Type B pancreatic cell (in vitro differentiated cells): ENCODE results near the gene CCDC126. TPM values are rescaled to one million over a fixed set of nuclear protein-coding genes. Genes with fewer than 3 reads are reported as not detected.
A peak's percentile ranks its signal among the peaks of the same experiment; 100 is the strongest.
"Not testable (repeated sequence)": the region's sequence is repeated elsewhere in the genome, so short reads cannot be mapped to it uniquely, and the experiment has no call there.

Experiments
- DNase-seq: peaks from one replicate; pipeline ENCODE4 v3.0.0; 2021; ENCODE audit warnings: mixed read lengths; ENCODE audit not compliant: unreplicated experiment; ENCODE audit errors: extremely low spot score
- H3K27ac Mint-ChIP-seq: 2 replicates; pipeline ENCODE4 v1.8.0; 2021; ENCODE audit warnings: mild to moderate bottlenecking, mixed read lengths
- H3K27me3 Mint-ChIP-seq: 2 replicates; pipeline ENCODE4 v1.8.0; 2021; ENCODE audit warnings: mixed read lengths
- H3K36me3 Mint-ChIP-seq: 2 replicates; pipeline ENCODE4 v1.8.0; 2021; ENCODE audit warnings: mixed read lengths
- H3K4me1 Mint-ChIP-seq: one replicate; pipeline ENCODE4 v1.8.0; 2021; ENCODE audit warnings: mixed read lengths; ENCODE audit not compliant: unreplicated experiment
- H3K4me3 Mint-ChIP-seq: 2 replicates; pipeline ENCODE4 v1.8.0; 2021; ENCODE audit warnings: mild to moderate bottlenecking, mixed read lengths
- H3K9me3 Mint-ChIP-seq: 2 replicates; pipeline ENCODE4 v1.8.0; 2021; ENCODE audit warnings: mixed read lengths
- total RNA-seq: library from RNA; stranded (reverse); gene quantifications from 2 replicates; pipeline ENCODE4 v1.2.1, GENCODE V29; 2021; ENCODE audit warnings: low replicate concordance
- TF ChIP-seq, protein P1 (sequence below): fragments of 200-600 bp; sonication (generic); conservative IDR thresholded peaks from 2 replicates; pipeline ENCODE4 v1.5.0; 2021; ENCODE audit warnings: antibody characterized with exemption, mild to moderate bottlenecking

CCDC126 gene
- total RNA-seq, 1 donor from 2014 or later = 11.1 TPM

DNA sequence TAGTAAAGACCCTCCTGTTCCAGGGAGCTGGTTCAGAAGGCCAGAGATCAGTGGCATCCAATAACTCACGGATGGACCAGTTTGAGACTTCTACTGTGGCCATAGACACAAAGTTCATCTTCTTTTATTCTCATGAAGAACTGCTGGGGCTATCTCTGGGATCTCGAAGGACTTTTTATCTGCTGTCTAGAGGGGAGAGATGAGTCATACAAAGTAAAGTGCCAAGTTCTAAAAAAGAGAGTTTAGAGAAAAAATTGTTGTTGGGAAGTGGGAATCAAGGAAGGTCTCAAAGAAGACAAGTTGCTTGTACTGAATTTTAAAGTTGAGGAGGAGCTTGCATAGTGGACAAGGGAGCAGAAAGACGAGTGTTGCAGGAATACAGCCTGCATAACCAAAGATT, 74.9 kb downstream of the CCDC126 start:
- Mint-ChIP-seq H3K27ac (no peak overlapping the region), H3K36me3 (no peaks in the 10 kb centered on the region), H3K4me3 (no peak overlapping the region), H3K4me1 (no peaks in the 10 kb centered on the region), H3K27me3 (no peaks in the 10 kb centered on the region), H3K9me3 (no peaks in the 10 kb centered on the region)
- TF ChIP-seq, protein P1, sequence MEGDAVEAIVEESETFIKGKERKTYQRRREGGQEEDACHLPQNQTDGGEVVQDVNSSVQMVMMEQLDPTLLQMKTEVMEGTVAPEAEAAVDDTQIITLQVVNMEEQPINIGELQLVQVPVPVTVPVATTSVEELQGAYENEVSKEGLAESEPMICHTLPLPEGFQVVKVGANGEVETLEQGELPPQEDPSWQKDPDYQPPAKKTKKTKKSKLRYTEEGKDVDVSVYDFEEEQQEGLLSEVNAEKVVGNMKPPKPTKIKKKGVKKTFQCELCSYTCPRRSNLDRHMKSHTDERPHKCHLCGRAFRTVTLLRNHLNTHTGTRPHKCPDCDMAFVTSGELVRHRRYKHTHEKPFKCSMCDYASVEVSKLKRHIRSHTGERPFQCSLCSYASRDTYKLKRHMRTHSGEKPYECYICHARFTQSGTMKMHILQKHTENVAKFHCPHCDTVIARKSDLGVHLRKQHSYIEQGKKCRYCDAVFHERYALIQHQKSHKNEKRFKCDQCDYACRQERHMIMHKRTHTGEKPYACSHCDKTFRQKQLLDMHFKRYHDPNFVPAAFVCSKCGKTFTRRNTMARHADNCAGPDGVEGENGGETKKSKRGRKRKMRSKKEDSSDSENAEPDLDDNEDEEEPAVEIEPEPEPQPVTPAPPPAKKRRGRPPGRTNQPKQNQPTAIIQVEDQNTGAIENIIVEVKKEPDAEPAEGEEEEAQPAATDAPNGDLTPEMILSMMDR = no peak
- no peak for DNase-seq

DNA sequence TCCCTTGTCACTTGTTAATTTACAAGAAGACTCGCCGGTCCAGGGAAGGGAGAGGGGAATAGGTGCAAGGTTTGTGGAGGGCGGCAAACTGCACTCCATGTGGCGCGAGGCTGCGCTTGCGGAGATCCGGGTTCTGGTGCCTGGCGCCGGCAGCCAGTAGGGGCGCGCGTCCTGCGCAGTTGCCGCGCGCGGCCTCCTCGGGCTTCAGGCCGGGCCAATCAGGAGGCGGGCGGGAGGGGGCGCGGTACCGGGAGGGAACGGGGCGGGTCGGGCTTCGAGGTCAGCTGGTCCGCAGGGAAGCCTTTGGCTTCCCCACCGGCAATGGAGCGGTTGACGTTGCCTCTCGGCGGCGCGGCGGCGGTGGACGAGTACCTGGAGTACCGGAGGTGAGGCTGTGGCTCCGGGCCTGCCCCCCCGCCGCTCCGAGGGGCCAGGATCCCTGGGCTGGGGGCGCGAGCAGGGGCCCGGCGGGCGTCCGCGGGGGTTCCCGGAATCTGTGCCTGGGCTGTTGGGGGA, 82.8 kb downstream of the CCDC126 start, which contains the start of gene FAM221A:
TSS of gene FAM221A (plus strand) at position 302 of the 516 bp plus-strand sequence. CDS start at position 322, 20 bp downstream.
- TF ChIP-seq, protein P1 = peak; percentile 77
- Mint-ChIP-seq H3K4me3 (peak within 1 kb of the TSS; percentile 93), H3K27ac (peak within 1 kb of the TSS; percentile 77), H3K27me3 (no peaks in the 10 kb centered on the region), H3K36me3 (no peaks in the 10 kb centered on the region), H3K4me1 (no peaks in the 10 kb centered on the region), H3K9me3 (no peaks in the 10 kb centered on the region)
- DNase-seq = peak; percentile 84

DNA sequence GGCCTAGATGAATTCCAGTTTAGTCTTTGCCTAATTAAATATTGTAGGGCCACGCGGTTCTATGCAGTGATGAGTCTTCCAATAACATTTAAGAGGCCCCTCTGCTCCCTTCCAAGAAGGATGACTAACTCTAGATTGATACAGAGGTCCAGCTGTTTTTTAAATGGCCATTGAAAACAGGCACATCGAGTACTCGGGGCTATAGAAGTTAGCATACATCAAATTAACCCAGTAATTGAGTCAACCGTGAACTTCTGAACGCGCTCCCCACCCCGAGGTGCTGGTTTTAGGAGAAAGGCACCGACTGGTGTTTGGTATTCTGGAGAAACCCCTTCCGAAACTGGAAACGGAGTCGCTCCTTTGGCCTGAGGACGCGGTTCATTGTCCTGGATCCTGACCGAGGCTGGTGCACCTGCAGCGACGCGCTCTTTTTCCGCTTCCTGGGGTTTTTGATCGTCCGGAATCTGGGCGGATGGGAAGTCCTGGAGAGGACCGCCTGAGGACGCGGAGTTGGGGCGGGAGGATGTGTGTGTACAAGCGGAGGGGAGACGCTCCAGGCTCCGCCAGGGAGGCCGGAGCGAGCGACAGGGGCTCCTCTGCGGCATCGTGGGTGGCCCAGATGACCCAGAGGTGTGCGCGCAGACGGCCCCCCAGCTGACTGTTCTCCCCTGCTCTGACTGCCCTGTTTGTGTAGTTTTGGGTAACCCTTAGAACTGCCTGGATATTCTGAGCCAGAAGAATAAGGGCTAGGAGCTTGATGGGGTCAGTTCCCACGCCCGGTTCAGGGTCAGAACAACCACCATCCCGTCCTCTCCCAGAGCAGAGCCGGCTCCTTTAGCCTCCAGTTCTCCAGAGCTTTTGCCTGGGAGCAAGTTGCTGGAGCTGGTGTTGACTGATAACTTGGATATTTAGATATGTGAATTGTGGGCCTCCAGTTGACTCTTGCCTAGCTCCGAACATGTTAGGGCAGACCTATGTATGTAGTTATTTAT, 83.5 kb downstream of the CCDC126 start:
- no peaks in the 10 kb centered on the region for H3K9me3 Mint-ChIP-seq
- H3K27me3 Mint-ChIP-seq = no peaks in the 10 kb centered on the region
- TF ChIP-seq, protein P1 = no peak
- peak overlapping the region; percentile 77 for H3K27ac Mint-ChIP-seq
- H3K36me3 Mint-ChIP-seq = no peaks in the 10 kb centered on the region
- H3K4me3 Mint-ChIP-seq = peak overlapping the region; percentile 93
- no peak for DNase-seq
- peaks cover 3% of the 10 kb centered on the region for H3K4me1 Mint-ChIP-seq

DNA sequence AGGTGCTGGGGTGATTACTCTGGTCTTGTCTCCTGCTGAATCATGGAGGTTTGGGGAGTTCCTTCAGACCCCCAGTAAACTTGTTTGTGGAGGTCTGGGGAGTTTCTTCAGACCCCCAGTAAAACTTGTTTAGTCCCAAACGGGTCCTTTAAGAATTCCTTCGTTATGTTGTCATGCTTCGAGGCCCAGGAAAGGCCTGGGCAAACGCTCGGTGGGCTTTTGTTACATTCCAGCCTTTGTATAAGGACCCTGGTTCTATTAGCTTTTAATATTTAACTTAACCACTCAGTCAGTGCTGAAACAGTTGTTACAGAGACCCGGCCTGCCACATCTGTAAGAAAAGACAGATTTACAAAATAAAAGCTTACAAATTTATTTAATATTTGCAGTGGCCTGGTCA, 86.9 kb downstream of the CCDC126 start:
- not testable (repeated sequence) for H3K9me3 Mint-ChIP-seq, H3K27me3 Mint-ChIP-seq, DNase-seq, H3K4me1 Mint-ChIP-seq, H3K36me3 Mint-ChIP-seq
- Mint-ChIP-seq H3K27ac (peak overlapping the region; percentile 58), H3K4me3 (peak overlapping the region; percentile 54)

DNA sequence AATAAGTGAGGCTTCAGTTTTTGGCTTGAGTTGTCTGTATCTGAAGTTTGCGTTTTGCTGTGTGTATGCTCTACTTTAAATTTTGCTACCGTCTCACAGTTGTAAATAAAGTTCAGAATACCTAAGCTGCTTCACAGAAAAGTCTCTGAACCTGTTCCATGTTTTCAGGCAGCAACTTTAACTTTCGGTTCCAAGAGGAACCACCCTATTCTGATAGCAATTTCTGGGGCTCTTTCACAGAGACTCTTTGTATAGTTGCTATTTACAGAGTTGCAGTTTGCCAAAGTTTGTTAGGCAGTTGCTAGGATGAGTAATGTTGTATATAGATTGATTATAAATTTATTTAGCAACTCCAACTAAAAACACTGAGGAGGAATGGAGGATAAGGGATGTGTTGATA, 88.5 kb downstream of the CCDC126 start:
- no peak overlapping the region for H3K4me3 Mint-ChIP-seq
- no peaks in the 10 kb centered on the region for H3K9me3 Mint-ChIP-seq
- TF ChIP-seq, protein P1 = no peak
- no peak for DNase-seq
- no peak overlapping the region for H3K27ac Mint-ChIP-seq
- H3K36me3 Mint-ChIP-seq = peaks cover 3% of the 10 kb centered on the region
- H3K27me3 Mint-ChIP-seq = no peaks in the 10 kb centered on the region
- peaks cover 3% of the 10 kb centered on the region for H3K4me1 Mint-ChIP-seq

DNA sequence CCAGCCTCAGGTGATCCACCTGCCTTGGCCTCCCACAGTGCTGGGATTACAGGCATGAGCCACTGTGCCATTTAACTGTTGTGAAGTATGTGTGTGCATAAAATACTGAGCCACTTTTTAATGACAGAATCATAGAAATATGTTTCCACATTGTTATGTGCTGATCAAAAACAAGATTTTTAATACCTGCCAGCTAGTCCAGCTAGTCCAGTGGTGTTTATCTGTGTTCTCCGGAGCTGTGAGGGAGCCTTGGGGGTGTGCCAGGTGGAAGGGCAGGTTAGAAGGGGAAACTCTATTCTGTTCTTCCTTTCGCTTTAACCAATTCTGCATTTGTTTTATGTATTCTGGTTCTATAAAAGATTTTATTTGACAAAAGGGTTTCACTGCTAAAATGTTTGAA, 89.8 kb downstream of the CCDC126 start:
- DNase-seq = no peak
- Mint-ChIP-seq H3K36me3 (peaks cover 9% of the 10 kb centered on the region), H3K9me3 (no peaks in the 10 kb centered on the region), H3K27me3 (no peaks in the 10 kb centered on the region), H3K4me1 (peaks cover 9% of the 10 kb centered on the region), H3K27ac (peak overlapping the region; percentile 58), H3K4me3 (no peak overlapping the region)
- TF ChIP-seq, protein P1 = no peak
